ENCODE data around the gene NKAIN4. TPM values are rescaled to one million over a fixed set of nuclear protein-coding genes. Genes with fewer than 3 reads are reported as not detected.

The NKAIN4 gene
- total RNA-seq, 1 experiment from 2014 or later, result not detected

DNA sequence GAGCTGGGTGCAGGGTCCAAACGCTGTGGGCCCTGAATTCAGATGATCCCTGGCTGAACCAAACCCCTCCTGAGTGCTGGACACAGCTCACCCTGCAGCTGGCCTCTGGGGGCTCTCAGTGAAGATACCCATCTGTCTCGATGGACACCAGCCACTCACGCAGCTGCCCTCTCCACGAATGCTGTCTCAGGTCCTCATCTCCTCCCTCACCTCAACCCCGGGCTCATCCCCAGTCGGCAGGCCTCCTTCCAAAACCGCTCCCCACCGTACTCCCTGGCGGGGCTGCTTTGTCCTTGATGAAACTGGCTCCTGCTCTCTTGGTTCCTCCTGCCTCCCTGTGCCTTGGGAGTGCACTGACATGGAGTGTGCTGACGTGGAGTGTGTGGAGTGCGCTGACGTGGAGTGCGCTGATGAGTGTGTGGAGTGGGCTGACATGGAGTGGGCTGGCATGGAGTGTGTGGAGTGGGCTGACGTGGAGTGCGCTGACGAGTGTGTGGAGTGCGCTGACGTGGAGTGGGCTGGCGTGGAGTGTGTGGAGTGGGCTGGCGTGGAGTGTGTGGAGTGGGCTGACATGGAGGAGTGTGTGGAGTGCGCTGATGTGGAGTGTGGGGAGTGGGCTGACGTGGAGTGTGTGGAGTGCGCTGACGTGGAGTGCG, 34.3 kb downstream of the NKAIN4 start:
- no peak for DNase-seq (ENCODE audit: low read depth)

DNA sequence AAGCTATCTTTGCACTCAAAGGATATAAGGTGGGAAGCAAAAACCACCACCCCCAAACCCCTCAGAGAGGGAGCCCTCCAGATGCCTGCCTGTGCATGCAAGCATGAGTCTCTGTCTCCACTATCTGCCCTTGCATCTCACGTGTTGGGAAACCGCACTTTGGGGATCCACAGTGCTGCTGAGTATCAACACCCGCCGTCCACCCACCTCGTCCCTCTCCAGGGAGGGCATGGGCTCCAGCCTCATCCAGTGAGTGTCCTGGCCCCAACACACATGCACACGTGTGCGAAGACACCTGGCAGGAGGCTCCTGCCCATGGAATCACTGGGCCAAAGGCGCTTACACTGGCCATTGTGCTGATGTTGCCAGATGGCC, 34.8 kb downstream of the NKAIN4 start:
- DNase-seq (ENCODE audit: low read depth), result no peak

DNA sequence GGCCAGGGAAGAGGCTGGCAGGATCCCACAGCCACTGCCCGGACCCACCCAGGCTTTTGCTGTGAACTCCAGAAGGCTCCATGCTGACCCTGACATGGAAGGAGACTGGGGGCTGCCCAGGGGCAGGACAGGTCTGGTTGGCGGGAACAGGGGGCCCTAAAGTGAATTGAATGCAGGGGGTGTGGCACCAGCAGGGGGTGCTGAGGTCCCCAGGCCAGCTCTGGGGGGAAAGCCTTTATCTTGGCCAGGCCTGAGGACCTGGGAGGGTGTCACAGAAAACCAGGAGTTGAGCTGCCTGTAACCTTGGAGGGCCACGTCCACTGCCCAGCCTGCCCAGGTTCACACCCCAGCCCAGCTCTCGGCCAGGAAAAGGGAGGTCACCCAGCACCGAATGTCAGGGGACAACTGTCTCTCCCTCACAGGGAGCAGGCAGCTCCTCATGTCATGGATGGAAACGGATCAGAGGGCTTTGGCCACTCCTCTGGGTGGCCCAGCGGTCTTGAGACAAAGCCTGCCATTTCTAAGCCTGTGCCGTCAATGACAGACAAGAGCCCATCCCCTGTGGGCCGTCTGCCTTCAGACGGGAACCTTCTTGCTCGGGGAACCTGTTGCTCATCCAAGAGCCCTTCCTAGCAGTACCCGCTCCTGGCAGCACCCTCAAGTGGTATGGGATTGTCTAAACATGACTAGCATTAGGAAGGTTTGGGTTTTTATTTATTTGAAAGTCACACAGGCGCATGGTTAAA, 35.4 kb downstream of the NKAIN4 start:
- DNase-seq (ENCODE audit: low read depth), result no peak

DNA sequence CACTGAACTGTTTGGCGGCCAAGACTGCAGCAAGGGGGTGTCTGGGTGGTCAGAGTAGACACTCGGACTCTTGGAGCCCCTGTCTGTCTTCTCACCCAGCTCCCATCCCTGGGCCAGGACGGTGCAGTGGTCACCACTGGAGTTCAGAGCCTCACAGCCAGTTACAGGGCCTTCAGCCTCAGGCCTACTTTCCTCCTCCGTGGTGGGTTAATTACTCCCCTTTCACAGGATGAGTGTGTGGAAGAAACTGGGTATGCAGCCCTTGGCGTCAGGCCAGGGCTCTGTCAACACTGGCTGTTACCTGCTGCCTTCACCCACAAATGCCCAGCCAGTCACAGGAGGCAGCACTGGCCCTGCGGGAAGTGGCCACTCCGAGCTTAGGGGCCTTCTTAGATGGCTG, 36.6 kb downstream of the NKAIN4 start:
- no peak for DNase-seq (ENCODE audit: low read depth)

DNA sequence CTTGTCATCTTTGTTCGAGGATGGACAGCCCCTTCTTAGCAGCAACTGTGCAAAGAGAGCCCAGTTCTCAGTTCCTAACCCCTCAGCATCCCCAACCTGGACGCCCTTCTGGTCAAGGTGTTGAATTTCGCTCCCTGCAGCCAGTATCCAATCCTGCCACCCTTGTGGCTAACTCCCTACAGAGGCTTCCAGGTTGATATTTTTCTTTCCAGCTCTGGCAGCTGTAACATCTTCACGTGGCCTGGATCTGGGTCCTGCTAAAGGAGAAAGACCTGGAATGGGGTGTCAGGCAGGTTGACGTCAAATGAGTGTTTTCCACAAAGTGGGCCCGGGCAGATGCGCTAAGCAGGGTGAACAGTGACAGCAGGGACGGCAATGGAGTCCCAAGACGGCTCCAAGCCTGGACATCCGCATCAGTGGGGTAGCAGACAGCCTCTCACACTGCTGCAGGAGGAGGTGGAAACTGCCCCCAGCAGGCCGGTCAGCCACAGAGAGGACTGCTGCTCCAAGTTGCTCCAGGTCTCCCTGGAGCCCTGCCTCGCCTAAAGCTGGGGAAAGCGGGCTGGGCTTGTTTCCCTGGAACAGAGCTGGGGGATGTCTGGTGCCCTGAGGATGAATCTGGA, 37.3 kb downstream of the NKAIN4 start:
- DNase-seq (ENCODE audit: low read depth), result no peak

DNA sequence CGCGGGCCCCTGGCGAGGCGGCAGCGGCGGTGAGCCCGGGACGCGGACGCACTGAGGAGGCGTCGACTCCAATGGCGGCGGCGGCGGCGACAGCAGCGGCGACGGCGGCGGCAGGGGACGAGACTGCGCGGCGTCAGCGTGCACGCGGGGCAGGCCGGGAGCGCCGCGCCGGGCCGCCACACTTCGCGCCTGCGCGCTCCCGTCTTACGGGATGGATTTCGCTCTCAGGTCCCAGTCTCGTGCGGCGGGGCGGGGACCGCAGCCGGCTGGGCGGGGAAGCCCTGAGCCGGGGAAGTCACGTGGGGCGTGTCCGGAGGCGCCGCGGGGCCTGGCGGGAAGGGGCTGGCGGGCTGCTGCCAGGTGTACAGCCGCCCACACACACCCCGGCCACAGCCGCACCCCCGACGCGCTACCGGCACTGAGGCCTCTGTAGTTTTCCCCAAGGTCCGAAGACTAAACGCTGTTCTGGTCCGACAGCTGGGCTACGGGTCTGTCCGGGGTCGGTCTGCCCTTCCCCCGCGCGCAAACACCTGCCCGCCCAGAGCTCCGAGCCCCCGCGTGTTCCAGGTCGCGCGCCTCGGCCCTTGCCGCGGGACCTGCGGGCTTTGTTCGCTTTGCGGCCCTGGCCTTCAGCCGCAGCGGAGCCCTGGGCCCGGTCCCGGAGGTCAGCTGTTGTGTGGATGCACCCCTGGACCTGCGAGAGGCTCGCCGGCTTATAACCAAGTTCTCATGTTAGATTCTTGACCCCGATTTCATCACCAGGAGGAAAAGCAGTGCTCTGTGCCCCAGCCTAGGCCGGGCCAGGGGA, 38.0 kb downstream of the NKAIN4 start, which contains the start of gene YTHDF1:
TSS of gene YTHDF1 (minus strand) at position 91 of the 808 bp plus-strand sequence. CDS start 239 bp downstream, outside the sequence.
- peak; percentile 96 for DNase-seq (ENCODE audit: low read depth)

DNA sequence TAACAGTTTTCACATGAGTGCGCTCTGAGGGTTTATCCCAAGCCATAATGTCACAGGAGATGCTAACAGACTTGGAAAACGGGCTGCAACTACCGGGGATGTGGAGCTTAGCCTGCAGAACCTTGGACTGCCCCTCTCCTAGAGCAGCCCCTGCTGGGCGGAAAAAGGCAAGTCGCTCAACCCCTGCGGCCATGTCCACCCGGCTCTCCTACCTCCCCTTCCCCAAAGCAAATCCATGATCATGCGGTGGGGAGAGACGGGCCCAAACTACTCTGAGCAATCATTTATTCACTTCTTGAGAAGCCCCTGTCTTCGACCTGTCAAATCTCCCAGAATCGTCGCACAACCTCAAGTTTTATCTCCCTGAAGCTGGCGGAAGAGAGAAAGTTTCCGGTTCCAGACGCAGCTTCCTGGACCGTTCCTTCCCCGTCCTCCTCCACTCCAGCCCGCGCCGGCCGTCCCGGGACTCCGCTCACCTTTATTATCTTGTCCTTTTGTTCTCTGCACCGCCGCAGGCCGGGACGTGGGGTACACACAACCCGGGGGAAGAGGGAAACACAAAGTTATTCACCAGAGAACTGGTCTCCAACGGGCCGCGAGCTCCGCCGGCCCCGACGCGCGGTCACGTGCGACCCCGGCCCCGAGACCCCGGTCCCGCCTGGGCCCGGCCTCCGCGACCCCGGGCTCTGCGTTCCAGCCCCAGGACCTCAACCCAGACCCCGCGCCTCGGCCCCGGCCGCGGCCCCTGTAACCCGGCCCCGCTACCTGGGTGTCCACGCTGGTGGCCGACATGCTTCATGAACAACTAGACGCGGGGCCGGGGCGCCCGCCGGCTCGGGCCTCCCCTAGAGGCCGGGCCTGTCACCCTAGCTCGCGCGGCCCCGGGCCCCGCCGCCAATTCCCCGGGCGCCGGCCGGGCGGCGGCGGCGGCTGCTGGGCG, 38.9 kb downstream of the NKAIN4 start:
- peak; percentile 57 for DNase-seq (ENCODE audit: low read depth)

DNA sequence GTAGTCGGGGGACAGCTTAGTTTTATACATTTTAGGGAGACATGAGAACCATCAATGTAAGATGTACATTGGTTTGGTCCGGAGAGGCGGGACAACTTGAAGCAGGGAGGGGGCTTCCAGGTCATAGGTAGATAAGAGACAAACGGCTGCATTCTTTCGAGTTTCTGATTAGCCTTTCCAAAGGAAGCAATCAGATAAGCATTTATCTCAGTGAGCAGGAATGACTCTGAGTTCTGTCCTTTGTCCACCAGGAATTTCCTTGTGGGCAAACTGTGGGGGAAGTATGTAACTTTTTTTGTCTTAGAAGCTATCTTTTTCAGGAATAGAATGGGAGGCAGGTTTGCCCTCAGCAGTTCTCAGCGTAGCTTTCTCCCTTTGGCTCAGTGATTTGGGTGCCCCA, 39.7 kb downstream of the NKAIN4 start:
- no peak for DNase-seq (ENCODE audit: low read depth)

DNA sequence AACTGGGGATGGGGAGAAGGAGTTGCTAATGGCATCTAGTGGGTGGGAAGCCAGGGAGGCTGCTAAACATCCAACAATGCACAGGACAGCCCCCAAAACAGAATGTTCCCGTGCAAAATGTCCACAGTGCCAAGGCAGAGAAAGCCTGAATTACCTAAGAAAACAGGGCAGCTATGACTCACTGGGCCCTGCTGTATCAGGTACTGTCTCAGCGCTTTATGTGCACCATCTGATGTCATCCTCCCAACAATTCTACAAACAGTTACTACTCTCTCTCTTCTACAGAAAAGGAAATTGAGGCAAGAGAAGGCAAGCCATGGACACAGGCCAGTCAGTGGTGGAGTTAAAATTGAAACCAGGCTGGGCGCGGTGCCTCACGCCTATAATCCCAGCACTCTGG, 41.5 kb downstream of the NKAIN4 start:
- DNase-seq (ENCODE audit: low read depth), result no peak

DNA sequence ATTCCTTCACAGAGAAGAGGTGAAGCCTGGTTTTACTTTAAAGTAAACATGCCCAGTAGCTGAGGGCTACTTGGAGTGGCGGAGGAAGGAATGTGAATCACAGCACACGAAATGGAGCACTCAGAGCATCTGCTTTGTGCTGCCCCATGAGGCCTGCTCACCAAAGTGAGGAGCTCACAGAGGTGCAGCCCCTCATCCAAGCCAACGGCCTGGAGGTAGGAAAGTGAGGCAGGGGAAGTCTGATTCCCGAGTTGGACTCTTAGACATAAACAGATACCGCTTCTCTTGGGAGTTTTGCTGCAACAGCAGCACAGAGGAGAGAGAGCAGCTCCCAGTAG, 41.9 kb downstream of the NKAIN4 start:
- DNase-seq (ENCODE audit: low read depth), result no peak

DNA sequence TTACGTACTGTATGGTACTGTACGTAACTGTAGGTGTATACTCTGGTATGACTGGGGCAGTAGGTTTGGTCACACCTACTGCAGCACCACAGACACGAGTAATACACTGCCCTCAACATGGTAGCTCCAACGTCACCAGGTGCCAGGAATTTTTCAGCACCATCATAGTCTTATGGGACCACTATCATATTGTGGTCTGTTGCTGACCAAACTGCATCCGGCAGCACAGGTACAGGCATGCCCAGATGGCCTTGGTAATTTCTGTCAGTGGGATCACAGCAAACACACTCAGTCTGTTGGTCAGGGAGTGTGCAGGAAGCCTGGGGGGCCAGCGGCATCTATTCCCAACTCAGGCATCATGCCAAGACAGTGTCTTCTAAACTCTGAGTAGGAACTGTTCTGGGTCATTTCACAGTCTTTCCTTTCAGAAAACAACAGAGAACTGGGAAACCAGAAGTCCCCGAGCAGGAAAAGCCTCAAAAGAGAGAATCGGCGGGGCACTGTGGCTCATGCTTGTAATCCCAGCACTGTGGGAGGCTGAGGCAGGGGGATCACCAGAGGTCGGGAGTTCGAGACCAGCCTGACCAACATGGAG, 44.2 kb downstream of the NKAIN4 start:
- no peak for DNase-seq (ENCODE audit: low read depth)

DNA sequence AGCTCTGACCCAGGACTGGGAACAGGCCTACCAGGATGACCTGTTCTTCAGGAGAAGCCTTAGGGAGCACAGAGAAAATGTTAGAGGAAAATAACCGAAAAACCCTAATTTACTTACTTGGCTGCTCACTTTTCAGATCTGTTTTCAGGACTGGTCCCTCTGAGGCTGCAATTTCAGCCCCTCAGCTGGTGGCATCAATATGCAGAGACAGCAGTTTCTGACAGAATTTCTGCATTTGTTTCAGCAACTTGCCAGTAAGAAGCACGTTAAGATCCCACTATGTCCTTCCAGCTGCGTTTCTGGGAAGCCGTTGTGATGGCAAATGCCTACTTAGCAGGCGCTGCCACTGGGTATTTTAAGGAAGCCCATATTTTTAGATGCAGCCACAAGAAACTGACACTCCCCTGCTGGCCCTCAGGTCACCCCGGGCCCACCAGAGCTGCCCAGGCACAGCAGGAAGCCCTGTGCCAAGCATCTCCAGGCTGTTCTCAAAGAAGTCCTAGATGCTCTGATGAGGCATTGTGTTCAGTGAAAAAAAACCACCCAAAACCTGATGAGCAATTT, 45.8 kb downstream of the NKAIN4 start:
- no peak for DNase-seq (ENCODE audit: low read depth)

DNA sequence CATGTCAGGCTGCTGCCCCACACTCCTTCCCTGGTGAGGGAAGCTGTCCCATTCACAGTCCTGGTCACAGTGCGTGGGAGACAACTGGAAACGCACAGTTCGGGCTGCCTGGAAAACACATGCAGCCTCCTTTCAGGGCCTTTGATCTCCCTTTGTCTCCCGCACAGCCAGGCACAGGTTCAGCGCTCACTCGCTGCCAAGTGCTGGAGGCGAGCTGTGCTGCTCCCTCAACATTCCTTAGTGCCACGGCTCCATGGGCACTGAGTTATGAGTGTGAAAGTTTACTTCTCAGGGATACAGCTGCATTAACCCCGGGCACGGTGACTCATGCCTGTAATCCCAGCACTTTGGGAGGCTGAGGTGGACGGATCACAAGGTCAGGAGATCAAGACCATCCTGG, 47.4 kb downstream of the NKAIN4 start:
- DNase-seq (ENCODE audit: low read depth), result peak; percentile 95

DNA sequence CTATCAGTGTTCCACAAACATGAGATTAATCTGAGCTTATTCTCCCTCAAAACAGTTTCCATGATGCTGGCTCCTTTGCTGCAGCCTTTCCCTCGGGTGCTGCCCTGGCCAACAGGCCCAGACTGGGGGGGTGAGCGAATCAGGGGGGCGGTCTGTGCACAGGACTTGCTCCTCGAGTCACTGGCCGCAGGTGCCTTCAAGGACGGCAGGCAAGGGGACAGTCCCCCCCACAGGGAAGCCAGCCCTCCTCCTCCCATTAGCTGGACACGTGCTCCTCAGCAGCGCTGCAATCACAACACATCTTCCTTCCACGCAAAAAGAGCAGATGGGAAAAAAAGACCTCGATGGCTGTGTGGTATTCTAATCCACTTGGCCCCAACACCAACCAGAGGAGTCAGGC, 48.4 kb downstream of the NKAIN4 start:
- no peak for DNase-seq (ENCODE audit: low read depth)

DNA sequence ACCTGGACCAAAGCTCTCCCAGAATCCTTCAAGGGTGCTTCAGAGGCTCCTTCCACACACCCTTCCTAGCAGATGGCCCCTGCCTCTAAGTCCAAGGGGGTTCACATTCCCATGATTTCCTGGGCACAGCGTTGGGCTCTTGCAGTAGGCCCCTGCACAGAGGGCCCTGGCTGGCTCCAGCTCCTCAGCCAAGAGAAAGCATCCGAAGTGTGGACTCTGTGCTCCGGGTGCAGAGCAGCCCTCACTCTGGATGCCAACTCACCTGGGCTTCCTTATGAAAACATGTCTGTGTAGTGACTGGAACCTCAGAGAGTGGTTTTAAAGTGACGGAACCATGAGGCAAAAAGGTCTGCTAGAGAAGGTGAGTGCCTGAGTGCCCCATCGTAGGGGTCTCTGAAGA, 49.9 kb downstream of the NKAIN4 start:
- DNase-seq (ENCODE audit: low read depth), result no peak

DNA sequence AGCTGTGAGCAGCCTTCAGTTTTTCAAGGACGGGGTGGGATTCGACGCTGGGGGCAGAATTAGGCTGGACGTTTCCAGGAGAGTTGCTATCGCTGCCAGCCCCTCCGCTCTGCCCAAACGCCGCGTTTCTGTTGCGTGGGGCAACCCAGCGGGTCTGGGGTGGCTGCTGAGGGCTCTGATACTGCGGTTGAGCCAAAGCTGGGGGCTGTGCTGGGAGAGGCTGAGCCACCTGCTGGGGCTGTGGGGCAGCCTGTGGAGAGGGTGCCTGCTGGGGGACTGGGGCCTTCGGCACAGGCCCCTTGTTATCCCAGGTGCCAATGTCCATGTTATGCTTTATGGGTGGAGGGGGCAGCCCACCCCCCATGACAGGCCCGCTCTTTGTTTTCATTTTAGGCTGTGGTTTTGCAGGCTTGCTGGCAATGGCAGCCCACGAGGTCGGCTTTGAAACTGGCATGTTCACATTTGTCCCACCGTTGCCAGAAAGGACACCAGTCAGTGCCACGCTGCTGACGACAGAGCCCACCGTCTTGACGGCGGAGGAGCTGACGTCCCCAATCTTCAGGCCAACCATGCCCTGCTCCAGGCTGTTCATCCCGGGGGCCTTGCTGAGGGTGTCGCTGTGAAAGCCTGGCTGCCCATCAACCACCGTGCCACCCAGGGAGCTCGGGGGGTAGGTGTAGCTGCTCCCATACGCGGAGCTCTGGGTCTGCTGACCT, 51.3 kb downstream of the NKAIN4 start:
- DNase-seq (ENCODE audit: low read depth), result no peak

DNA sequence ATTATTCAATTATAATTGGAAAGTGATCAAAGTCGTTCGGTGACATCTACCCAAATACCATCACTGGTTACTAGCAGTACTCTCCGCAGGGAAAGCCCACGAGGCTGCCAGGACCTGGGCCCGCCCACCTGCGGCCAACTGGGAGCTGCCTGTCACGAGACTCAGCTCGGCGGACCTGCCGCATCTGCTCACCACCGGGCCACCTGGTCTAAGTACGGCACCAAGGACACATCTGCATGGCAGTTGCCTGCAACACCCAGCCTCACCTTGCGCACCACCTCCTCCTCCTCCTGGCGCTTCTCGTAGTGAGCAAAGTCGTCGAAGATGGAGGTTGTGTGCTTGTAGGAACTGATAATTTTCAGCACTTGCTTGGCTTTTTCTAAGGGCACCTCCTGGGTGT, 52.2 kb downstream of the NKAIN4 start:
- DNase-seq (ENCODE audit: low read depth), result no peak

DNA sequence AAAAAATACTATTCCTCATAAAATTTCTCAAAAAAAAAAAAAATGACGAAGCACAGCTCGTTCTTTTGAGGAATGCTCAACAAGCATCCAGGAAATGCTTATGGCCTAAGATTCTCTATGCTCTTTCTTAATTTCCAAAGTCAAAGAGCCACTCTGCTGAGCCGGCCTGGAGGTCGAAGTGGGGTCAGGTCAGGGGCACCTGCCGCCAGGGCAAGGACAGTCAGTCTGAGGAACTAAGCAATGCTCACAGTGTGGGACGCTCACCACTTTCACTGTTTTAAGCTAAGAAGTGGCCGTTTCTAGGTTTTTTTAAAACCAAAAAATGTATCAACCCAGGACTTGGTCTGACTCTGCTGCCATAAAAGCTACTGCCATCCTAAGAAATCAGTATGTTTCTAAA, 55.7 kb downstream of the NKAIN4 start:
- DNase-seq (ENCODE audit: low read depth), result no peak

DNA sequence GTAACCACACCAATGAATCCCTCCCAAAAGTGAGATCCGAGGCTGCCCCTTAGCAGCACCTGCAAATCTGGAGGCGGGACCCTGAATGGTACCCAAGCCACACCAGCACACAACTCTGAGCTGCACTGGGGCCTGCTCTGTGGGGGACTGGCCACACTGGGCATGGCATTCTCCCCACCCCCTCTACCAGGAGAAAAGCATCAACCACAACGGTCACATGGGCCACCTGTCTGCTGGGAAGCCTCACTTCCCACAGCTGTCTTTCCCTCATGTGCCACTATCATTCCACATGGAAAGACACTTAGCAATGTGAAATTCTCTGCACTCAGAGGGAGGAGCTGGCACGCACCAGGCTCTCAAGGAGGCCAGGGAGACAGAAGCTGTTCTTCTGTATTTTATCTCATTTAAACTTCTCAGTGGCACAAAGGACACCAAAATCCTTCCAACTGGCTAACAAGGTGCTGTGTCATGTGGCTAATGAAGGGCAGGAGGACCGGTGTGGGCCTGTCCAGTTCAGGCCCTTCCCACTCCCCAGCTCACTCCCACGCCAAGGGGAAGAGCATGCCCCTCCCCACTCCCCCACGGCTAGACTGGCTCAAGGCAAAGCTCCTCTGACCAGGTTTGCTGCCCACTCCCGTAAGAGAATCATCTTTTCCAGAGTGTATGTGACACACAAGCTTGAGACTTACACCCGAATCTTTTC, 57.3 kb downstream of the NKAIN4 start:
- DNase-seq (ENCODE audit: low read depth), result no peak
